Erythroblast (primary cell): ENCODE measurements around the gene NXN.

ENCODE experiments used
- GATA1 ChIP-seq: IDR thresholded peaks from 2 replicates; pipeline ENCODE4 v1.6.1; 2011; ENCODE audit warnings: low read depth, mild to moderate bottlenecking, control low read depth, low read length, moderate library complexity
- POLR2A ChIP-seq: IDR thresholded peaks from 2 replicates; pipeline ENCODE4 v1.6.1; 2011; ENCODE audit warnings: mild to moderate bottlenecking, low read length

GRCh38 chr17:789160-789840 lies 190.3 kb downstream of the NXN start:
- TF ChIP-seq POLR2A (no peak), GATA1 (no peak)
